Kidney (tissue), 14 donors: ENCODE measurements around the gene CACNB4. TPM values are rescaled to one million over a fixed set of nuclear protein-coding genes. Genes with fewer than 3 reads are reported as not detected.

Experiments used
- DNase-seq, 5 donors: peaks; one replicate each; pipeline ENCODE4 v3.0.0-alpha.2; 2013 to 2020
- FAIRE-seq: peaks from 2 replicates; lab custom pipeline; 2012; peaks lifted over from hg19 to GRCh38; lab: Jason Lieb, UNC
- H3K27ac ChIP-seq, 2 donors: one replicate each; pipeline ENCODE4 v1.7.0; 2013; ENCODE audit warnings: low read depth in 2 of 2, low read length in 2 of 2, inconsistent platforms in 1 of 2
- H3K27me3 ChIP-seq: one replicate; pipeline ENCODE4 v1.7.1; 2013; ENCODE audit warnings: low read length, inconsistent platforms; ENCODE audit not compliant: control insufficient read depth, insufficient read depth
- H3K36me3 ChIP-seq, 3 donors: one replicate each; pipeline versions ENCODE4 v1.7.0 to v1.7.1; 2013; ENCODE audit warnings: low read length in 3 of 3, control low read depth in 1 of 3, inconsistent platforms in 1 of 3; ENCODE audit not compliant: insufficient read depth in 3 of 3, control insufficient read depth in 2 of 3
- H3K4me1 ChIP-seq, 3 donors: one replicate each; pipeline versions ENCODE4 v1.7.0 to v1.7.1; 2013; ENCODE audit warnings: low read length in 3 of 3, inconsistent platforms in 1 of 3, low read depth in 1 of 3; ENCODE audit not compliant: control insufficient read depth in 2 of 3, insufficient read depth in 2 of 3
- H3K4me3 ChIP-seq, 3 donors: one replicate each; pipeline versions ENCODE4 v1.7.0 to v1.8.1; 2013; ENCODE audit warnings: low read length in 3 of 3, control low read depth in 1 of 3, inconsistent platforms in 1 of 3
- H3K9ac ChIP-seq, 3 donors: one replicate each; pipeline versions ENCODE4 v1.7.0 to v1.7.1; 2013; ENCODE audit warnings: low read length in 3 of 3, control low read depth in 1 of 3, inconsistent platforms in 1 of 3
- H3K9me3 ChIP-seq, 3 donors: one replicate each; pipeline versions ENCODE4 v1.7.0 to v1.7.1; 2013; ENCODE audit warnings: low read length in 3 of 3, control low read depth in 1 of 3, inconsistent platforms in 1 of 3; ENCODE audit not compliant: control insufficient read depth in 2 of 3, insufficient read depth in 1 of 3
- CTCF ChIP-seq: IDR thresholded peaks from 3 replicates; pipeline ENCODE4 v1.5.1; 2012; ENCODE audit warnings: mild to moderate bottlenecking, moderate library complexity, borderline replicate concordance; ENCODE audit not compliant: insufficient read depth; ENCODE audit errors: extremely low read depth
- intact Hi-C: fragments of 100-400 bp; cut with DNase I; formaldehyde crosslinking; loops from one replicate; pipeline ENCODE4 v1.11.1; 2022
- polyA plus RNA-seq: library from polyadenylated mRNA; stranded (reverse); fragments of 350-450 nt; fragmentation: Illumina TruSeq; extraction: RNeasy Lipid Tissue Mini Kit (QIAGEN cat#74804); gene quantifications from one replicate; pipeline ENCODE4 v1.2.3, GENCODE V29; 2014; ENCODE audit warnings: low read depth, low replicate concordance; ENCODE audit not compliant: insufficient read depth
- total RNA-seq: library from RNA; stranded (reverse); fragmentation: NEBNext Ultra II Directional; extraction: Animal tissue kit (Norgen Biotek cat#: 25700); gene quantifications from one replicate; pipeline ENCODE4 v1.2.1, GENCODE V29; 2021
- donor health status: control.
- donor health status: control.
- donor health status: control.
- donor health status: control.
- donor health status: control.
- donor health status: DM: yes; HTN: yes; CAD: no.
- donor health status: Normal renal cell carcinoma (clear cell type).

CACNB4 gene
- total and polyA plus RNA-seq, 2 donors from 2014 or later, result 1.3 to 2.2 TPM

- no peaks in the 10 kb centered on the region for H3K36me3 ChIP-seq
- H3K9ac ChIP-seq, result no peak overlapping the region
- no peak for DNase-seq
- no peak for TF ChIP-seq CTCF
- H3K4me3 ChIP-seq, result no peak overlapping the region
- no peak overlapping the region for H3K27ac ChIP-seq
- H3K9me3 ChIP-seq, result no peaks in the 10 kb centered on the region
- H3K4me1 ChIP-seq, result peaks cover 0 to 3% (median 0%) of the 10 kb centered on the region in 3 donors
- no peak for FAIRE-seq
- no peaks in the 10 kb centered on the region for H3K27me3 ChIP-seq
- intact Hi-C loops, result no loop called here
Measured at GRCh38 chr2:151852260-151853069, 246.4 kb downstream of the CACNB4 start.

DNA sequence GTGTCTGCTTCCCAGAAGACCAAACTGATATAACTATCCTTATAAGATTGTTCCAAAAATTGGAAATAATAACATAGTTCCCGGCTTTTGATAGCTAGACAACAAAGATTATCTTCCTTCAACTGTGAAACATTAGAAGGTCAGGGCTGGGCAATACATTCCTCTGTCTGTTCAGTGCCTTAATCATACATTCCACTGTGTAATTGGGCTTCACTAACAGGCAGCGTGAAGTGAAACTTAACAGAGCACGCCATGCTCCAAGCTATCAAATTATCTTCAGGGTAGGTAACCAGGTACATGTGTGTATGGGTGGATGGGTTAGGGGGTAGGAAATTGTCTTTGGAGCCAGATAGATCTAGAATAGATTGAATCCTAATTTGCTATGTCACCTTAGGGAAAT is 247.1 kb downstream of the CACNB4 start:
- no peaks in the 10 kb centered on the region for H3K9me3 ChIP-seq
- DNase-seq (peak in 3 of 5 donors; percentile 52 to 81 (median 76)), FAIRE-seq (no peak)
- no peaks in the 10 kb centered on the region for H3K27me3 ChIP-seq
- H3K4me1 ChIP-seq, result peaks cover 0 to 3% (median 0%) of the 10 kb centered on the region in 3 donors
- H3K36me3 ChIP-seq, result no peaks in the 10 kb centered on the region
- H3K9ac ChIP-seq, result no peak overlapping the region
- no peak for TF ChIP-seq CTCF
- intact Hi-C loops, result no loop called here
- H3K4me3 ChIP-seq, result no peak overlapping the region
- H3K27ac ChIP-seq, result no peak overlapping the region

DNA sequence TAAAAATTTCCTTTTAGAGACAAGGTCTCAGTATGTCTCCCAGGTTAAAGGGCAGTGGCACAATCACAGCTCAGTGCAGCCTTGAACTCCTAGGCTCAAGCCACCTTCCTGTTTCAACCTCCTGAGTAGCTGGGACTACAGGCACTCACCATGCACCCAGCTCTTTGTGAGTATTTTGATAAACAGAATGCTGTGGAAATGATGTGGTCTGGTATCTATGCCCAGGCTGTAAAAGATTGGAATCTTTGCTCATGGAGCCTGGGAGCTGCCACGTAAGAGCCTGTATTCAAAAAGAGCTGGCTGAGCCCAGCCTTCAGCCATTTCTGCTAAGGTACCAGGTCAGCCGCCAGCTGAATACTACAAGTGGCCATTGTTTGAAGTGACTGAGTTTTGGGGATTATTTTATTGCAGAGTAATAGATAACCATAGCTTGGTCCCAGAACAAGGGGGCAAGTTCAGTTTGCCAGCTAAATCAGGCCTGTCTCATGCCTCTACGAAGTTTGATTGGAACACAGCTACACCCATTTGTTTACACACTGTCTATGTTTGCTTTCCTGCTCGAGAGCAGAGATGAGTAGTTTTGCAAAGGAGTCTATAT is 249.3 kb downstream of the CACNB4 start:
- TF ChIP-seq CTCF, result no peak
- FAIRE-seq (no peak), DNase-seq (no peak)
- Histone ChIP-seq H3K9me3 (no peaks in the 10 kb centered on the region), H3K4me3 (no peak overlapping the region), H3K27me3 (no peaks in the 10 kb centered on the region), H3K4me1 (peaks cover 0 to 3% (median 0%) of the 10 kb centered on the region in 3 donors), H3K36me3 (no peaks in the 10 kb centered on the region), H3K27ac (no peak overlapping the region), H3K9ac (no peak overlapping the region)
- intact Hi-C loops, result no loop called here
